LNCAP (cell line): Measurements from ENCODE around the gene PERM1.

ENCODE experiments used
- TF ChIP-seq, protein P1 (sequence below): fragments of 450-650 bp; IDR thresholded peaks from 2 replicates; pipeline ENCODE4 v1.5.1; 2017; ENCODE audit warnings: mild to moderate bottlenecking

Gene PERM1, protein sequence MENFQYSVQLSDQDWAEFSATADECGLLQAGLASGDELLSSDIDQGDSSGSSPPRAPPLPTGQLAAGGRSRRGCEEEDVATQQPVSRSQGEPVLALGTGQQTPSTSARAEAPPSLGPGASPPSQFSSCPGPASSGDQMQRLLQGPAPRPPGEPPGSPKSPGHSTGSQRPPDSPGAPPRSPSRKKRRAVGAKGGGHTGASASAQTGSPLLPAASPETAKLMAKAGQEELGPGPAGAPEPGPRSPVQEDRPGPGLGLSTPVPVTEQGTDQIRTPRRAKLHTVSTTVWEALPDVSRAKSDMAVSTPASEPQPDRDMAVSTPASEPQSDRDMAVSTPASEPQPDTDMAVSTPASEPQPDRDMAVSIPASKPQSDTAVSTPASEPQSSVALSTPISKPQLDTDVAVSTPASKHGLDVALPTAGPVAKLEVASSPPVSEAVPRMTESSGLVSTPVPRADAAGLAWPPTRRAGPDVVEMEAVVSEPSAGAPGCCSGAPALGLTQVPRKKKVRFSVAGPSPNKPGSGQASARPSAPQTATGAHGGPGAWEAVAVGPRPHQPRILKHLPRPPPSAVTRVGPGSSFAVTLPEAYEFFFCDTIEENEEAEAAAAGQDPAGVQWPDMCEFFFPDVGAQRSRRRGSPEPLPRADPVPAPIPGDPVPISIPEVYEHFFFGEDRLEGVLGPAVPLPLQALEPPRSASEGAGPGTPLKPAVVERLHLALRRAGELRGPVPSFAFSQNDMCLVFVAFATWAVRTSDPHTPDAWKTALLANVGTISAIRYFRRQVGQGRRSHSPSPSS

DNA sequence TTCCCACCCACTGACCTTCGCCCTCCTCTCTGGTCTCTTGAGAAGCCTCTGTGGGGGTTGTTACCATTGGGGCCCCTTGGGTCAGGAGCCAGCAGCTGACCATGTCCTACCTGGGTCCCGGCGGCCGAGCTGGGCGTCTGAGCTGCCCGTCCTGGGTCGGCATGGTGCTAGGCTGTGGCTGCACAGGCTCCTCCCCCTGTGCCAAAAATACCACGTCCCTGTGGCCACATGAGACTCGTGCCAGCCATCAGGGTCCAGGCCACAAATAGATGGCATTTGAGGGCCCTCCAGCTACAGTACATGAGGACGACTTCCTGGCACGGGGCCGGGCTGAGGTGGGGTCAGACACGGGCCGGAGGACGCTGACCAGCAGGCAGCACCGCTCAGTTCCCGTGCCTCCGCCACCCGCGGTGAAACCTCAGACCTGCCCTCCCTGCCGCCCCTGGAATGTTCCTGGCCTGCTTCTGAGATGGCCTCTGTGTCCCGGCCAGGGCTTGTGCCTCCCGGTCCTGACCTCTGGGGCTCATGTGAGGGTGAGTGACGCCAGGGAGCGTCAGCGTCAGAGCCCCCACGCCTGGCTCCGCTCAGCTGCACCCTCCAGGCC, at the start of gene PERM1:
TSS of gene PERM1 (minus strand) at position 139 of the 604 bp plus-strand sequence. CDS start 1,064 bp downstream, outside the sequence.
- TF ChIP-seq, protein P1, sequence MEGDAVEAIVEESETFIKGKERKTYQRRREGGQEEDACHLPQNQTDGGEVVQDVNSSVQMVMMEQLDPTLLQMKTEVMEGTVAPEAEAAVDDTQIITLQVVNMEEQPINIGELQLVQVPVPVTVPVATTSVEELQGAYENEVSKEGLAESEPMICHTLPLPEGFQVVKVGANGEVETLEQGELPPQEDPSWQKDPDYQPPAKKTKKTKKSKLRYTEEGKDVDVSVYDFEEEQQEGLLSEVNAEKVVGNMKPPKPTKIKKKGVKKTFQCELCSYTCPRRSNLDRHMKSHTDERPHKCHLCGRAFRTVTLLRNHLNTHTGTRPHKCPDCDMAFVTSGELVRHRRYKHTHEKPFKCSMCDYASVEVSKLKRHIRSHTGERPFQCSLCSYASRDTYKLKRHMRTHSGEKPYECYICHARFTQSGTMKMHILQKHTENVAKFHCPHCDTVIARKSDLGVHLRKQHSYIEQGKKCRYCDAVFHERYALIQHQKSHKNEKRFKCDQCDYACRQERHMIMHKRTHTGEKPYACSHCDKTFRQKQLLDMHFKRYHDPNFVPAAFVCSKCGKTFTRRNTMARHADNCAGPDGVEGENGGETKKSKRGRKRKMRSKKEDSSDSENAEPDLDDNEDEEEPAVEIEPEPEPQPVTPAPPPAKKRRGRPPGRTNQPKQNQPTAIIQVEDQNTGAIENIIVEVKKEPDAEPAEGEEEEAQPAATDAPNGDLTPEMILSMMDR, result no peak

GRCh38 chr1:1027791-1028190, 45.9 kb upstream of the PERM1 start:
- TF ChIP-seq, protein P1, result no peak

GRCh38 chr1:1026599-1027413, 44.9 kb upstream of the PERM1 start:
- TF ChIP-seq, protein P1, result no peak

- TF ChIP-seq, protein P1, result no peak
Measured at GRCh38 chr1:1025730-1026129, 43.8 kb upstream of the PERM1 start.

- TF ChIP-seq, protein P1, result no peak
Measured at GRCh38 chr1:1024771-1025699, 43.1 kb upstream of the PERM1 start.

DNA sequence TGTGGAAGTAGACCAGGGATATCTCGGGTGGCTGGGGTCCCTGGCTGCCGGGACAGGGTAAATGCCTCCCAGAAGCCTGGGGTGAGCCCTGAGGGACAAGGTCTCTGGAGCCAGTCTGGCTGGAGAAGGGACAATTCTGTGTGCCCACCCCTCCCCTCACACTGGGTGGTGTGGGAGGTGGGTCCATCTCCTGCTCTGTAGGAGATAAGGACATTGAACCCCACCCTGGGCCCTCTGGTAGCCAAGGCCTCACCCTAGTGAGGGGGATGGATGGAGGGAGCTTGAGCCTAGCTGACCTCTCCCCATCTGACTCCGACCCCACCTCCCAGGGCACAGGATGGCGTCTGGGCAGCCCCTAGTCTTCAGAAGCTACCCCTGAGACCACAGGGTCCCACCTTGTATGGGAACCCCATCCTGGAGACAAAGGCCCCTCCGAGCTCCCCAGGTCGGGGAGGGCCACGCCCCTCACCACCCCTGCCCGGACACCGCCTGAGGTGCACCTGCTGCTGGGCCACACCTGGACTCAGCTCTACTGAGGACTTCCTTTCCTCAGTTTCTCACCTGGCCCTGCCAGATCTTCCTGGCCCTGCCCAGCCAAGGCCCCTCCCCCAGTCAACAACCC, 42.4 kb upstream of the PERM1 start:
- TF ChIP-seq, protein P1, result no peak
